ENCODE data around the gene THYN1. TPM values are rescaled to one million over a fixed set of nuclear protein-coding genes. Genes with fewer than 3 reads are reported as not detected.

THYN1 gene
- total RNA-seq, 1 experiment from 2014 or later: 33.6 TPM

DNA sequence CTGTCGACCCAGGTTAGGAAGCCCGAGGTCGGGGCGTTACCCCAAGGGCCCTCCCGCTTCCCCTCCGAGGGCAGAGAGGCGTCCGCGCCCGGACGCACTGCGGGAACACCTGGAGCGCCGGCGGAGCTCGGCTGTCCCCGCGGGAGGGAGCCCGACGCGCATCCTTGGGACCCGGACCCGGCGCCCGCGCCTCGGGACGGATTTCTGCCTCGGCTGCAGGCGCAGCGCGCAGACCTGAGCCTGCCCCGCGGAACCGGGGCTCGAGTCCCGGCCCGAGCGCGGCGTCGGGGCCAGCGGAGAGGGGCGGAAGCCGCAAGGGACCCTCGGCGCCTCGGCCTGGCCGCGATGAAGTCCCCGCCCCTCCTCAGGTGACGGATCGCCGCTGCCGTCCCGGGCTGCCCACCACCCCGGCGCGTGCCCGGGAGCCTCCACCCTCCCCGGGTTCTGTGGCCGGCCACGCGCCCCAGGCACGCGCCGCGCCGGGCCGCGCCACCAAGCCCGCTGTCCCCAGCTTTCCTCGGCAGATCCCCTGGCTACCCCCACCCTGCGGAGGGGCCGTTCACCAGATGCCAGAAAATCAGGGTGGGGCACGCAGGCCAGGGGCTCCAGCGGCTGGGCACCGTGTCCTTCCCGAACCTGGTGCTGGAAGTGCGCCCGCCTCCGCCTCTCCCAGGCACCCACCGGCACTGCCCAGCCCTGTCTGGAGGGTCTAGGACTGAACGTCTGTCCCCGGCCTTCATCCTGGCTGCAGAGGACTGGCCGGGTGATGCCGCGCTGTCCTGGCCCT lies 23.4 kb upstream of the THYN1 start:
- intact Hi-C loops (cut with micrococcal nuclease; ENCODE audit: unreplicated experiment): no loop called here
- no TSS peak for BruUV-seq (replicated peaks)

More for the DNA sequence above, 23.4 kb upstream of the THYN1 start:
- Histone ChIP-seq H3K36me3 (ENCODE audit: control insufficient read depth, insufficient read depth, low read length) (no peaks in the 10 kb centered on the region), H3K4me3 (ENCODE audit: low read depth in 2 of 2, low read length in 2 of 2) (peak overlapping the region; percentile 30 to 43), H3K9me3 (ENCODE audit: control insufficient read depth, insufficient read depth, low read depth, low read length) (no peaks in the 10 kb centered on the region), H3K27me3 (ENCODE audit: control insufficient read depth, insufficient read depth, low read length) (peaks cover 46% of the 10 kb centered on the region), H3K27ac (ENCODE audit: low read length) (no peak overlapping the region), H3K4me1 (ENCODE audit: control insufficient read depth, insufficient read depth, low read length) (0 out of 2 replicates have a peak, but pooled peaks cover 2% of the 10 kb centered on the region)
- peak; percentile 45 for ATAC-seq
- in situ Hi-C loops (cut with HindIII; ENCODE audit: low pct_unique_long_range_greater_than_20kb, low sequenced_read_pairs): no loop called here
- ChIA-PET CTCF (no interaction called here), POLR2A (no interaction called here)
- DNase-seq (ENCODE audit: low read depth, low spot score): no peak
- TF ChIP-seq REST (IDR thresholded peaks at IDR 0.05; ENCODE audit: insufficient read depth in 1 of 2, low read depth in 2 of 2, low read length in 1 of 2): no peak
- no peak for TF ChIP-seq CTCF (IDR thresholded peaks at IDR 0.05)
- TF ChIP-seq POLR2AphosphoS5 (IDR thresholded peaks at IDR 0.05; ENCODE audit: low read depth, low read length): no peak
- TF ChIP-seq SIN3A (IDR thresholded peaks at IDR 0.05; ENCODE audit: borderline replicate concordance, insufficient read depth, low read depth, low read length): no peak
- TF ChIP-seq TCF7L2 (IDR thresholded peaks at IDR 0.05; ENCODE audit: low read depth, low read length): no peak

Data from Panc1 (cell line).